Hematopoietic multipotent progenitor cell (in vitro differentiated cells): ENCODE results near the gene CAPN5. TPM values are rescaled to one million over a fixed set of nuclear protein-coding genes. Genes with fewer than 3 reads are reported as not detected.
A peak's percentile ranks its signal among the peaks of the same experiment; 100 is the strongest.
"Not testable (repeated sequence)": the region's sequence is repeated elsewhere in the genome, so short reads cannot be mapped to it uniquely, and the experiment has no call there.

Experiments
- DNase-seq, 3 donors: peaks; one replicate each; pipeline ENCODE4 v3.0.0-alpha.2; 2011 to 2015; ENCODE audit warnings: low read depth in 2 of 3, low spot score in 2 of 3
- total RNA-seq: library from RNA; depleted of rRNA; stranded (reverse); fragments of >200 nt; gene quantifications from one replicate; pipeline ENCODE4 v1.2.3, GENCODE V29; 2012

The CAPN5 gene
- total RNA-seq, 1 donor: 1.3 TPM

DNA sequence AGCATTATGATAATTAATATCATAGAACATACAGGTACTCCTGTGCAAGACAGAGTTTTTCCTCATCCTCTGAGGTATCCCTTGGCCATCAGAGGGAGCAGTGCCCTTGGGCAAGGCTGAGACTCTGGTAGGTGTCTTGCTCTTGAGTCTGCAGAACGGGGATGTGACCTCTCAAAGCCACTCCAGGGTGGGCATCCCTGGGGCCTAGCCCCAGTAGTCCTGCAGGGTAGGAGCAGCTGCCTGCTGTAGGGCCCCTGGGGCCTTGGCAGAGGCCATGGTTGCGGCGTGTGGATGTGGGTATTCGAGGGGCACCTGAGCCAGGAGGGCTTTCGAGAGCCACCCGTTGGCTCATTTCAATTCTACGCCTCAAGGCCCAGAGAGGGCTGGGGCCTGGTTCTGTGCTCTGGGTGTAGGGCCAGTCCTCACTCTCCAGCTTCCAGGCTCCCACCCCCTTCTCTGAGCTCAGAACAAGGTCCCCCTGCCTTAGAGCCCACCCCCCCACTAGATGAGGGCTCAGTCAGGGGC is 28.1 kb downstream of the CAPN5 start:
- DNase-seq: no peak

DNA sequence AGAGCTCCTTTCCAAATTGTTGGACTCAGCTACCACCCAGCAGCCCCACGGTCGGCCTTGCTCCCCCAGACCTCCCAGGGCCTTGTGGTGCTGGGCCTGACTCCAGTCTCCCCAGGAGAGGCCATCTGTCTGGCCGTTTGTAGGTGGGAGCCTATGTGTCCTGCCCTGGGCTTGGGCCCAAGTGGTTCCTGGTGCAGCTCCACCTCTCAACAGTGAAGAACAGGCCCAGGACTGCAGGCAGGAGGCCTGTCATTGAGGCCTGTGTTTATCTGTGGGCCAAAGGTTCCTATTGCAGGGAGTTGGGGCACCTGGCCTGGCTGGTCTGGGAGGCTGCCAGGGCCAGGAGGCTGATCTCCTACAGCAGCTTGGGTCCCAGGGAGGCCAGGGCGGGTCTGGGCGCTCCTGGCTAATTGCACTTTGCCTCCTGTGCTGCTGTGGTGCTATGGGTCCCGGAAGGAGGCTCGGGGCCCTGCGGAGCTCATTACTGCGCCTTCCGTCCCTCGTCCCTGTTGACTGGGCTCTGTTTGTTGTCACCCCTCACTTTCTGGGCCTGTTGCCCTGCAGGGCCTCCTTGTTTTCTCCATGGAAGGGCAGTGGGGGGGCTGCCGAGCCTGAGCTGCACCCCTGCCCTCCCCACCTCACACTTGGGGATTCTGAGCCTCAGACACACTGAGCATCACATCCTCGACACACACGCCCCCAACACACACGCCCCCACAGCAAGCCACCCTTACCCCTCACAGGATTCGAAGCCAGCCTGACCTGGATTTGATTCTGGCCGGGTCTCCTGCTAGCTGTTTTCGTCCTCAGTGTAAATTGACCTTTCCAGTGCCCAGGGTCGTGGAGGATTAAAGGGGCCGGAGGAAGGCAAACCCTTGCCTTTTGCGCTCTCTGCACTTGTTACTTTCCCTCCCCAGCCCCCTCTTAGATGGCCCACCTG is 29.1 kb downstream of the CAPN5 start:
- no peak for DNase-seq

DNA sequence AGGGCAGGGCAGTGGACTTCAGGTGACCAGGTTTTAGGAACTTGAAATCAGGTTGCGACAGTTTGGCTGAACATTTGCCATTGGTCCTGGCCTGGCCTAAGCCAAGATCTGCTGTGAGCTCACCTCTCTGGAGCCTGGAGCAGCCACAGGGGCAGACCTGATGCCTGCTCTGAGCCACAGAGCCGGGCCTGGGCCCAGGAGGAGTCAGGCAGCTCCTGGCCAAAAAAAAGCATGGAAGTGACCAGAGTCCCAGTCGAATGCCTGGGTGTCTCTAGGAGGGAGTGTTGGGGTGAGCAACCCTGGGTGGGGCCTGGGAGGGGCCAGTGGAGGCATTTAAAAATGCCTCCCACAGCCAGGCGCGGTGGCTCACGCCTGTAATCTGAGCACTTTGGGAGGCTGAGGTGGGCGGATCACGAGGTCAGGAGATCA is 29.8 kb downstream of the CAPN5 start:
- DNase-seq: no peak

- not testable (repeated sequence) for DNase-seq
These were observed 30.4 kb downstream of the CAPN5 start for GRCh38 chr11:77097180-77097579.

DNA sequence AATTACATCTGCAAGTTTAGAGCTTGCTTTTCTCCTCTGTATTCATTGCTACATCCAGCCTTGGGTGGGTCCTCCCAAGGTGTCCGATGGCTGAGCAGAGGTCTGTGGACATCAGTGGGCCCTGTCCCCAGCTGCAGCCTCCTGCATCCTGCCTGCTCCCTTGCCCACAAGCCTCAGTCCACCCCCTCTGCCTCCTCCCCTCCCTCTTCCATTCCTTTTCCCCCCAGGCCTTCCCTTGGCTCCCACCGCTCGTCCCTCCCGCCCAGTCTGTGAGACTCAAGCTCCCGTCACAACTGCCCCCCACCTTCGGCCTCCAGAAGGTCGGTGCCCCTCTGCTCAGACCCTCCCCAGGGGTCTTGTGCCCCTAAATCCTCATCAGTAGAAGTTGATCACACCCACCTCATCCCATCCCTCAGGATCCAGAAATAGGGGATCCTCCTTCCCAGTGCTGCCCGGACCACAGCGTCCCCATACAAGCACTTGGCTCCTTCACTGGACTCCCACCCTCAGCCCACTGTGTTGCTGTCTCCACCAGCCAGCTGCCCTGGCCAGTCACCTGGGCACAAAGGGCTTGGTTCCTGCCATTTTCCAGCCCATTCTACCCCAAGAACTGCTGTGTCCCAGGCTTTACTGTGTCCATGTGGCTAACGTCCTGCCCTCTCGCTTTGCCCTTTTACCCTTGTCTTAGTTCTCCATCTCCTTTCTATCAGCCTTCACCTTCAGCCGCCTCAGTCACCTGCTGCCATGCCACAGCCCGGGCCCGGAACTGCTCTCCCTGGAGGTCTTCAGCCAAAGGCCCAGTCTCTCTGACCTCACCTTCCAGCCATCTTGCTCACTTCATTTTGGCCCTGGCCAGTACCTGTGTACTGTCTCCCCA is 33.6 kb downstream of the CAPN5 start:
- DNase-seq: no peak

GRCh38 chr11:77101043-77101537 is 34.3 kb downstream of the CAPN5 start:
- peak in 2 of 3 donors; percentile 45 to 64 for DNase-seq

GRCh38 chr11:77102246-77103210 is 35.8 kb downstream of the CAPN5 start, which contains the start of gene OMP:
Gene OMP, plus strand, starts transcription at chr11:77102840. Its CDS starts 0 bp downstream, at chr11:77102840.
- DNase-seq: no peak

- no peak for DNase-seq
These were observed 36.5 kb downstream of the CAPN5 start for GRCh38 chr11:77103319-77103718.

DNA sequence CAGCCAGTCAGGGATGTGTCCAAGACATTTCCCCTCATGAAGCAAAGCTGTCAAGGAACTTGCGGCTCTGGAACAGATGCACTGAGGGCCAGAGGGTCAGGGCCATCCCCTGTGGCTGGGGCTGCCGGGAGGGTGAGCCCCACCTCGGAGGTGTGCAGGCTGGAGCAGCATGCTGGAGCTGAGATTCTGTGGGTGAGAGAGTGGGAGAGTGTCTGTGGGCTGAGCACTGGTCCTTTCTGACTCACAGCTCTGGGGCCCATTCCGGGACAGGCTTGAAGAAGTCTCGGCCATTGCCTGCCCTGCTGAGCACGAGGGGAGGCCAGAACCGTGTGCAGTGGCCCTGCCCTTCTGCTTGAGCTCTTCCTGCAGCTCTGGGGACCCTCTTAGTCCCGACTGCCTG is 38.0 kb downstream of the CAPN5 start:
- no peak for DNase-seq

GRCh38 chr11:77106321-77106720 is 39.5 kb downstream of the CAPN5 start:
- no peak for DNase-seq

- DNase-seq: no peak
These were observed 40.0 kb downstream of the CAPN5 start for GRCh38 chr11:77106759-77107158.

DNA sequence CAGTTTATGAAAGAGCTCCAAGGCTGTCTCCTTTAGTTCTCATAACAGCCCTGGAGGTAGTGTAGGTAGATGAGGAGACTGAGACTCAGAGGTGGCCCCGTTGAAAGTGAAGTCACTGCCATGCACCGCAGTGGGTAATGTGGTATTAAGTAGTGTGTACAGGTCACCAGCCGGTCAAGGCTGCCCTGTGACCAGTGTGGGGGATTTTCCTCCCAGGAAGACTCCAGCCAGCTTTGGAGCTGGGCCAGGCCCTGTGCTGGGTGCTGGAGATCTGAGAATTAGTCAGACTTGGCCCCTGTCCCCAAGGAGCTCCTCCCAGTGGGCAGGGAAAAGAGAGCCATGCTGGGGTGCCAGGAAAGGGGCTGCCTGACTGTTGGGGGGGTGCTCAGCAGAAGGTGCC is 41.2 kb downstream of the CAPN5 start:
- DNase-seq: no peak

GRCh38 chr11:77108436-77108835 is 41.7 kb downstream of the CAPN5 start:
- no peak for DNase-seq

DNA sequence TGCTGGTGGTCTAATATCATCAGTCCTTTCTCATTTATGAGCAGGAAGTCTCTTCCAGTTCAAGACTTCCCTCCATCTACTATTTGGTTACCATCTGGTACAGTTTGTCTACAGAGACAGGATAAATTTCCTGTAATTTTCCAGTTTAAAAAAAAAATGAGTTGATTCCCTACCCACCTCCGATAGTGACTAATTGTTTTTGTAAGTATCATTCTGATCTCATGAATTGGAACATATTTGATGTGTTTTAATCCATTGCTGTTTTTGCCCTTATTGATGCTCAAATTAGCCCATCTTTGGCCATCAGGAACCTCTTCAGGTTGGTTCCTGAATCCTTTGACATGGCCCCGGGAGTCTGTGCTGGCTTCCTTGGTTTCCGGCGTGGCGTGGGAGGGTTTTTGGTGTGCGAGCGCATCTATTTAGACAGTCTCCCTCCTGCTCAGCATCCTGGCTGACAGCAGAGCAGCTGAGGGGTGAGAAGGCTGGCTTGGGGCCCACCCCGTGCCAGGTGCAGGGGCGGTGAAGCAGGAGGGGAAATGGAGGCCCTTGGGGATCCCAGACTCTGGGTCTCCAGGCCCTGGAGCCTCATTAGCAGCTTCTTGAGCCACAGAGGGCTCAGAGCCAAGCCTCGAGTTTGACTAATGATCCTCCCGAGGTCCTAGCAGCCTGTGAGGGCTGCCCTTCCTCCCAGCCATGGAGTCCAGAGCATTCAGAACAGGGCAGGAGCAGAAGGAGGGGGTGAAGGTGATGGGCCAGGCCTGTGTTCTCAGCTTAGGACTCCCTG is 42.7 kb downstream of the CAPN5 start:
- DNase-seq: no peak

DNA sequence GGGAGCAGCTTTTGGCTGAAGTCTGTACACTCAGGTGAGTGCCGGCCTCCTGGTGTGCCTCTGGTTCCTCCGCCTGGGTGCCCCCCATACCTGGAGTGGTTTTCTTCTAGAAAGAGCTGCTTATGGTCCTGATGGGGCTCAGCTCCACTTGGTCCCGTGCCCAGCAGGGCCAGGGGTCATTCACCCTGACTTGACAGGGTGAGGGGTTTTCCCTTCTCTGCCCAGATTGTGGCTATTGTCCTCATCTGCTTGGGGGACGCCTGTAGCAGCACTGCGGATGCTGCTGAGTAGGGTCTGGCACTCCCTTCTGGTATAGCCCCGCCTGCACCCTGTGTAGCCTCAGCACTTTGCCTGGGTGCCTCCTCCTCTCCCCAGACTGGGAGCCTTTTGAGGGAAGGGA is 44.1 kb downstream of the CAPN5 start:
- DNase-seq: no peak

GRCh38 chr11:77111277-77111676 is 44.5 kb downstream of the CAPN5 start:
- DNase-seq: no peak

GRCh38 chr11:77111946-77112345 is 45.2 kb downstream of the CAPN5 start:
- DNase-seq: no peak

DNA sequence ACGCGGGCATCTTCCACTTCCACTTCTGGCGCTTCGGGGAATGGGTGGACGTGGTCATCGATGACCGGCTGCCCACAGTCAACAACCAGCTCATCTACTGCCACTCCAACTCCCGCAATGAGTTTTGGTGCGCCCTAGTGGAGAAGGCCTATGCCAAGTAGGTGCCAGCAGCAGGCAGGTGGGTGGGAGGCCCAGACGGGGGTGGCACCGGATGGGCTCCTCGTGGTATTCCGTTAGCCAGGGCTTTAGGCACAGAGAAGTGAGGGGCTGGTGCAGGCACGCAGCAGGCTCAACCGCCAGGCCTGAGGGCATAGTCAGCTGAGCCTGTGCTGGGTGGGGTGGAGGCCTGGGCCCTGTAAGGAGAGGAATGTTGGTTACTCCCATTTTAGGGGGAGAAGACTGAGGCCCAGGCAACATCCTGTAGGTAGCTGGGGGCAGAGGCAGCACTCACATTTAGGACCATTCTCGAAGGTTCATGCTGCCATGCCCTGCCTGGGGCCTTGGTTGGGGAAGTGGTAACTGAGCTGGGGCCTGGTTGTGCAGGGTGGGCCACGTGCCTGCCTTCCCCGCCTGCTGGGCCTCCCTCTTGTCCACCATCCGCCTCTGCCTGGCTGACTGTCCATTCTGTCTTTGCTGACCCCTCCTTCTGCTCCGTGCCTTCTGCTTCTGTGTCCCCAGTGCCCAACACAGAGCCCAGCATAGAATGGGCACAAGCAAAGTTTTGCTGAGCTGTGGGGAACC is 46.0 kb downstream of the CAPN5 start:
- DNase-seq: no peak
